ENCODE data around the gene HS2ST1. TPM values are rescaled to one million over a fixed set of nuclear protein-coding genes. Genes with fewer than 3 reads are reported as not detected.
A peak's percentile ranks its signal among the peaks of the same experiment; 100 is the strongest.

HS2ST1 gene
- total RNA-seq, 4 donors from 2014 or later: 13.2 to 19.6 (median 16.7) TPM

- intact Hi-C loops (cut with DNase I): no loop called here
Observed at GRCh38 chr1:87131809-87132283, 217.4 kb downstream of the HS2ST1 start.

DNA sequence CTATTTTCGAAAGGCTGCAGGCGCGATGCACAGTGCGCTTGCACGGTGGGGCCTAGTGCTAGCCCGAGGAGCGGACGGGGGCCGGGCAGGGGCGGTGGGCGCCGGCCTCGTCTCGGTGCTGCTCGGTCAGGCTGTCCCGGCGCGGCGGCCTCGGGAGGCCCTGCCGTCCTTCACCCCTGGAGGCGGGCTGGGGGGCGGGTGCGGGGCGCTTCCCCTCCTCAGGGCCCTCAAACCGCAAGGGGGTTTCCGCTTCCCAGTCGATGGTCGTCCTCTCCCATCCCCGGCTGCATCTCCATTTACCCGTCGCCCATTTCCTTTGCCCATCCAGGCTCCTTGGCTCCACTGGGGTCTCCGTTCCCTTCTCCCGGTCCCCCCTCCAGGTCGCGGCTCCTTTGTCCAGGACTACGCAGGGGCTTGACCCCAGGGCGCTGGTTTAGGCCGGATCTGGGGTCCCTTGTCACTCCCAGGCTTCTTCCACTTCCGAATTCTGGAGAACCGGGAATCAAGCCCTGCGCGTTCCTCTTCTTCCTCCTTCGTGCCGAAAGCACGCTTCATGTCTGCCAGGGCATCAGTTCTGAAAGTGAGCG lies 217.9 kb downstream of the HS2ST1 start:
- Histone ChIP-seq H3K4me3 (replicated peaks in 1 of 3) (peak overlapping the region in 2 of 3 donors; percentile 26 to 28), H3K4me1 (peaks cover 0 to 3% of the 10 kb centered on the region in 2 donors), H3K27ac (peak overlapping the region in 2 of 3 donors; percentile 38 to 51), H3K36me3 (no peaks in the 10 kb centered on the region), H3K9me3 (no peaks in the 10 kb centered on the region), H3K27me3 (no peaks in the 10 kb centered on the region)
- TF ChIP-seq POLR2A (IDR thresholded peaks at IDR 0.05) (no peak), CTCF (IDR thresholded peaks at IDR 0.05) (no peak)
- 63 to 78% methylated on average over 19 to 23 of the region's 47 CpGs for WGBS, 2 donors
- DNase-seq: no peak
- intact Hi-C loops (cut with DNase I): no loop called here

More at GRCh38 chr1:87131809-87132283, 217.4 kb downstream of the HS2ST1 start:
- Histone ChIP-seq H3K27ac (peak overlapping the region in 2 of 3 donors; percentile 38 to 51), H3K4me1 (peaks cover 0 to 3% of the 10 kb centered on the region in 2 donors), H3K27me3 (no peaks in the 10 kb centered on the region), H3K9me3 (no peaks in the 10 kb centered on the region), H3K36me3 (no peaks in the 10 kb centered on the region), H3K4me3 (replicated peaks in 1 of 3) (peak overlapping the region in 2 of 3 donors; percentile 26 to 28)
- TF ChIP-seq POLR2A (IDR thresholded peaks at IDR 0.05): no peak
- peak; percentile 73 to 92 (median 83) for TF ChIP-seq CTCF (IDR thresholded peaks at IDR 0.05)
- DNase-seq: peak; percentile 76 to 86
- 1 to 3% methylated on average over 7 to 14 of the region's 32 CpGs for WGBS, 2 donors

- peaks cover 0 to 3% of the 10 kb centered on the region in 2 donors for H3K4me1 ChIP-seq
- no peak for DNase-seq
Observed at GRCh38 chr1:87134061-87134460, 219.6 kb downstream of the HS2ST1 start.

DNA sequence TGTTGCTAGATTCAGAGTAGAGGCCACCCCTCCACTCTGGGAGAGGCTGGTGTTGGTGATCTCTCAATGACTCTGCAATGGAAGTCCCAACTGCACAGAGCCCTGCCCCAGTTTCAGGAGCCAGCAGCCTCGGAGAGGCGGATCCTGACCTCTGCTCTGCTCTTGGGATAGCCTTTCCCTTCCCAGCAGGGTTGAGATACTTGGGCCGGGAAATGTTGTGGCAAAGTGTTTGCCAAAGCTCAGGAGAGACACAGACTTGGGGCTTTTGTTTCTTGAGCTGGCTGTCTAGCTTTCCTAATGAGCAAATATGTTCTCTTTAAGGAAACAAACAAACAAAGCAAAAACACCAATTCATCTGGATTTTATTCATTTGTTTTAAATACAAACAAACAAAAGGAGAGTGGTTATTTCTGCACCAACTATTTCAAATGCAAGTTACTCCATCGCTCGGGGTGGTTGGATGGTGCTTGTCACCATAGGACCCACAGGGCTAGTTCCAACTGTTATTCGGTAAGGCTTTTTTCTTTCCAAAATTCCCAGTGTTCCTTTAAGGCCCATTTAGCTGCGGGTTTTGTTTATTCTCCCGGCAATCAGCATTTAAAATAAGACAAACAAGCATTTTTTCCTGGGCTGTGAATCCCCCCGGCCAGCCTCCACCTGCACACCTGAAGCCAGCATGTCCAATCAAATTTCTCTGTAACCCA lies 220.3 kb downstream of the HS2ST1 start:
- TF ChIP-seq POLR2A (IDR thresholded peaks at IDR 0.05) (no peak), CTCF (IDR thresholded peaks at IDR 0.05) (no peak)
- intact Hi-C loops (cut with DNase I): no loop called here
- no peak for DNase-seq
- Histone ChIP-seq H3K4me3 (replicated peaks in 1 of 3) (no peak overlapping the region), H3K27me3 (no peaks in the 10 kb centered on the region), H3K9me3 (no peaks in the 10 kb centered on the region), H3K27ac (peak overlapping the region in 2 of 3 donors; percentile 4 to 12), H3K4me1 (peaks cover 0 to 3% of the 10 kb centered on the region in 2 donors), H3K36me3 (no peaks in the 10 kb centered on the region)
- WGBS, 2 donors: 60 to 61% methylated on average over 9 of the region's 9 CpGs

More at GRCh38 chr1:87134061-87134460, 219.6 kb downstream of the HS2ST1 start:
- no peak overlapping the region for H3K4me3 ChIP-seq (replicated peaks in 1 of 3)
- no peaks in the 10 kb centered on the region for H3K9me3 ChIP-seq
- TF ChIP-seq CTCF (IDR thresholded peaks at IDR 0.05) (no peak), POLR2A (IDR thresholded peaks at IDR 0.05) (no peak)
- H3K36me3 ChIP-seq: no peaks in the 10 kb centered on the region
- no peaks in the 10 kb centered on the region for H3K27me3 ChIP-seq
- peak overlapping the region in 1 of 3 donors; percentile 12 for H3K27ac ChIP-seq
- intact Hi-C loops (cut with DNase I): no loop called here
- WGBS, 2 donors: 78 to 84% methylated on average over 6 of the region's 6 CpGs

DNA sequence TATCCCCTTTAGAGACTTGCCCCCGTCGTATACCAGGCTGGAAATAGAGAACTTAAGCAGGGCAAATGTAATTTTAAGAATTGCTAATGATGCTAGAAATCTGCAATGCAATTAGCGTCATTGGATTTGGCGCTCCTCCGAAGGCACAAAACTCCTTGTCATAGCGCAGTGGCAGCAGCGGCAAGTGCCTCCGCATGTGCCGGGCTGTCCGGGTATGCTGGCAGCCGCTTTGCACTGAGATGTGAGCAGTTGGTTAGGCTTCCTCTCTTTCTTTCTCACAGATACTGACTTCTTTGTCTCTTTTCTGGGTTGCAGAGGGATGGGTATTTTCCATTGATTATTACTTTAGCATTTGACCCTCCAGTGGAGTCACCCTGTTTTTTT lies 220.9 kb downstream of the HS2ST1 start:
- no peaks in the 10 kb centered on the region for H3K27me3 ChIP-seq
- H3K36me3 ChIP-seq: no peaks in the 10 kb centered on the region
- DNase-seq: no peak
- H3K9me3 ChIP-seq: no peaks in the 10 kb centered on the region
- intact Hi-C loops (cut with DNase I): no loop called here
- H3K4me1 ChIP-seq: peaks cover 0 to 3% of the 10 kb centered on the region in 2 donors
- H3K27ac ChIP-seq: no peak overlapping the region
- TF ChIP-seq POLR2A (IDR thresholded peaks at IDR 0.05) (no peak), CTCF (IDR thresholded peaks at IDR 0.05) (no peak)
- H3K4me3 ChIP-seq (replicated peaks in 1 of 3): no peak overlapping the region
- WGBS, 2 donors: 85 to 91% methylated on average over 11 of the region's 11 CpGs

Data from thyroid gland (tissue), 4 donors.